Loucy (cell line): ENCODE results near the gene PEAK3.

Experiments
- EZH2phosphoT487 ChIP-seq: fragments of 200-600 bp; IDR thresholded peaks from 2 replicates; pipeline ENCODE4 v1.6.1; 2018; ENCODE audit warnings: antibody characterized with exemption, mild to moderate bottlenecking, moderate library complexity, borderline replicate concordance
- TF ChIP-seq, protein P1 (sequence below): fragments of 200-600 bp; sonication (generic); conservative IDR thresholded peaks from 2 replicates; pipeline ENCODE4 v1.5.1; 2014; ENCODE audit warnings: mild to moderate bottlenecking, antibody characterized with exemption, low read length

DNA sequence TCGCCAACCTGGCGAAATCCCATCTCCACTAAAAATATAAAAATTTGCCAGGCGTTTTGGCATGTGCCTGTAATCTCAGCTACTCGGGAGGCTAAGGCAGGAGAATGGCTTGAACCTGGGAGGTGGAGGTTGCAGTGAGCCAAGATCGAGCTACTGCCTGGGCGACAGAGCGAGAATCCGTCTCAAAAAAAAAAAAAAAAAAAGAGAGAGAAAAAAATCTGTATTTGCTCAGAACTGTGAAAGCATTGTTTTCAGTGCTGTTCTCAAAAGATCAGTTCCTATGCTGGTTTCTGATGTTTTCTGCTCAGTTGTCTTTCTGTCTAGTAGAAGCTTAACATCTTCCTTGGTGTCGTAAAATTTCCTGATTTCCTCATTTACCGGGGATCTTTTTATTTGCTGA, 42.8 kb downstream of the PEAK3 start:
- TF ChIP-seq EZH2phosphoT487 = no peak
- TF ChIP-seq, protein P1, sequence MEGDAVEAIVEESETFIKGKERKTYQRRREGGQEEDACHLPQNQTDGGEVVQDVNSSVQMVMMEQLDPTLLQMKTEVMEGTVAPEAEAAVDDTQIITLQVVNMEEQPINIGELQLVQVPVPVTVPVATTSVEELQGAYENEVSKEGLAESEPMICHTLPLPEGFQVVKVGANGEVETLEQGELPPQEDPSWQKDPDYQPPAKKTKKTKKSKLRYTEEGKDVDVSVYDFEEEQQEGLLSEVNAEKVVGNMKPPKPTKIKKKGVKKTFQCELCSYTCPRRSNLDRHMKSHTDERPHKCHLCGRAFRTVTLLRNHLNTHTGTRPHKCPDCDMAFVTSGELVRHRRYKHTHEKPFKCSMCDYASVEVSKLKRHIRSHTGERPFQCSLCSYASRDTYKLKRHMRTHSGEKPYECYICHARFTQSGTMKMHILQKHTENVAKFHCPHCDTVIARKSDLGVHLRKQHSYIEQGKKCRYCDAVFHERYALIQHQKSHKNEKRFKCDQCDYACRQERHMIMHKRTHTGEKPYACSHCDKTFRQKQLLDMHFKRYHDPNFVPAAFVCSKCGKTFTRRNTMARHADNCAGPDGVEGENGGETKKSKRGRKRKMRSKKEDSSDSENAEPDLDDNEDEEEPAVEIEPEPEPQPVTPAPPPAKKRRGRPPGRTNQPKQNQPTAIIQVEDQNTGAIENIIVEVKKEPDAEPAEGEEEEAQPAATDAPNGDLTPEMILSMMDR = no peak
